Liver (tissue), 9 donors: ENCODE data around the gene KCNQ5. TPM values are rescaled to one million over a fixed set of nuclear protein-coding genes. Genes with fewer than 3 reads are reported as not detected.

Experiments
- DNase-seq: peaks from one replicate; pipeline ENCODE4 v3.0.0-alpha.2; 2017; ENCODE audit warnings: low spot score
- H3K27ac ChIP-seq, 2 donors: one replicate each; pipeline ENCODE4 v1.7.0; 2013; ENCODE audit warnings: inconsistent platforms in 2 of 2, low read length in 2 of 2, control low read depth in 1 of 2, low read depth in 1 of 2, mild to moderate bottlenecking in 1 of 2
- H3K27me3 ChIP-seq, 4 donors: one replicate each; pipeline versions ENCODE4 v1.6.1 to v1.7.0; 2013; ENCODE audit warnings: low read length in 3 of 4, inconsistent platforms in 1 of 4, mild to moderate bottlenecking in 1 of 4, moderate library complexity in 1 of 4; ENCODE audit not compliant: control insufficient read depth in 4 of 4, insufficient read depth in 4 of 4
- H3K36me3 ChIP-seq, 4 donors: one replicate each; pipeline versions ENCODE4 v1.6.1 to v1.7.0; 2013; ENCODE audit warnings: low read length in 3 of 4, mild to moderate bottlenecking in 3 of 4, low read depth in 1 of 4, moderate library complexity in 1 of 4; ENCODE audit not compliant: control insufficient read depth in 4 of 4, insufficient read depth in 3 of 4
- H3K4me1 ChIP-seq, 4 donors: one replicate each; pipeline versions ENCODE4 v1.6.1 to v1.7.0; 2013; ENCODE audit warnings: low read length in 3 of 4, mild to moderate bottlenecking in 3 of 4, moderate library complexity in 1 of 4; ENCODE audit not compliant: control insufficient read depth in 4 of 4, insufficient read depth in 4 of 4
- H3K4me3 ChIP-seq, 3 donors: one replicate each; pipeline versions ENCODE4 v1.6.1 to v1.7.0; 2013; ENCODE audit warnings: low read length in 3 of 3, control low read depth in 1 of 3, low read depth in 1 of 3, mild to moderate bottlenecking in 1 of 3
- H3K9ac ChIP-seq, 2 donors: one replicate each; pipeline ENCODE4 v1.7.0; 2013; ENCODE audit warnings: low read length in 2 of 2, mild to moderate bottlenecking in 2 of 2, moderate library complexity in 2 of 2, control low read depth in 1 of 2, low read depth in 1 of 2
- H3K9me3 ChIP-seq, 4 donors: one replicate each; pipeline versions ENCODE4 v1.6.1 to v1.7.0; 2013; ENCODE audit warnings: low read length in 3 of 4; ENCODE audit not compliant: control insufficient read depth in 4 of 4
- ATF3 ChIP-seq: IDR thresholded peaks from 2 replicates; pipeline ENCODE4 v1.6.1; 2016; ENCODE audit warnings: antibody characterized with exemption
- CTCF ChIP-seq: fragments of 150-350 bp; IDR thresholded peaks from 2 replicates; pipeline ENCODE4 v1.5.1; 2017; ENCODE audit warnings: improper control_type of control experiment, low read depth, low read length; ENCODE audit not compliant: missing input control
- EGR1 ChIP-seq, 2 donors: IDR thresholded peaks; 2 replicates each; pipeline ENCODE4 v1.6.1; 2016 to 2018; ENCODE audit warnings: antibody characterized with exemption in 2 of 2, low read depth in 2 of 2
- FOXA2 ChIP-seq: IDR thresholded peaks from 2 replicates; pipeline ENCODE4 v1.6.1; 2016; ENCODE audit warnings: antibody characterized with exemption
- GABPA ChIP-seq, 2 donors: IDR thresholded peaks in 1 of 2; conservative IDR thresholded peaks in 1 of 2; 2 replicates each; pipeline ENCODE4 v1.6.1; 2016; ENCODE audit warnings: antibody characterized with exemption in 2 of 2, mild to moderate bottlenecking in 1 of 2, moderate library complexity in 1 of 2
- HNF4A ChIP-seq, 2 donors: conservative IDR thresholded peaks; 2 replicates each; pipeline ENCODE4 v1.6.1; 2016; ENCODE audit warnings: antibody characterized with exemption in 2 of 2, mild to moderate bottlenecking in 2 of 2
- HNF4G ChIP-seq: IDR thresholded peaks from 2 replicates; pipeline ENCODE4 v1.6.1; 2016; ENCODE audit warnings: antibody characterized with exemption
- JUND ChIP-seq, 2 donors: IDR thresholded peaks; 2 replicates each; pipeline ENCODE4 v1.6.1; 2016; ENCODE audit warnings: antibody characterized with exemption in 2 of 2
- MAX ChIP-seq: IDR thresholded peaks from 2 replicates; pipeline ENCODE4 v1.6.1; 2016; ENCODE audit warnings: antibody characterized with exemption
- NR2F2 ChIP-seq: IDR thresholded peaks from 2 replicates; pipeline ENCODE4 v1.6.1; 2016; ENCODE audit warnings: antibody characterized with exemption
- RAD21 ChIP-seq, 2 donors: IDR thresholded peaks; 2 replicates each; pipeline ENCODE4 v1.6.1; 2016; ENCODE audit warnings: antibody characterized with exemption in 2 of 2, mild to moderate bottlenecking in 2 of 2
- REST ChIP-seq: IDR thresholded peaks from 2 replicates; pipeline ENCODE4 v1.6.1; 2016; ENCODE audit warnings: antibody characterized with exemption, mild to moderate bottlenecking
- RXRA ChIP-seq, 2 donors: IDR thresholded peaks; 2 replicates each; pipeline ENCODE4 v1.6.1; 2017 to 2018; ENCODE audit warnings: antibody characterized with exemption in 2 of 2, mild to moderate bottlenecking in 1 of 2
- SP1 ChIP-seq: IDR thresholded peaks from 2 replicates; pipeline ENCODE4 v1.6.1; 2018; ENCODE audit warnings: antibody characterized with exemption, mild to moderate bottlenecking
- ZBTB33 ChIP-seq: IDR thresholded peaks from 2 replicates; pipeline ENCODE4 v1.6.1; 2016; ENCODE audit warnings: antibody characterized with exemption
- WGBS: extraction: QIAGEN DNeasy Blood & Tissue Kit; methylation state at CpG from one replicate; pipeline ENCODE4 v1.1.7; 2013; 5-methylcytosine and 5-hydroxymethylcytosine counted together
- polyA plus RNA-seq, 2 donors: library from polyadenylated mRNA; stranded (reverse) in 1 of 2; unstranded in 1 of 2; fragments of 200-250 nt in 1 of 2; fragments of >200 nt in 1 of 2; fragmentation: Nextera tagmentation in 1 of 2; extraction: Ambion mirVana in 1 of 2; gene quantifications; one replicate each; pipeline versions ENCODE4 v1.2.1 to v1.2.3, GENCODE V29; 2013 to 2015
- total RNA-seq, 2 donors: library from RNA; depleted of rRNA; stranded (reverse); fragments of >200 nt; gene quantifications; one replicate each; pipeline ENCODE4 v1.2.3, GENCODE V29; 2014
- donor health status: healthy.
- donor health status: healthy.
- donor health status: healthy.
- donor health status: healthy.
- donor health status: healthy.

KCNQ5 gene
- total and polyA plus RNA-seq, 4 donors = 0.02 to 1.1 (median 0.15) TPM

- TF ChIP-seq JUND (IDR thresholded peaks at IDR 0.05) (no peak), ZBTB33 (no peak), NR2F2 (no peak), FOXA2 (no peak), REST (no peak), GABPA (IDR thresholded peaks at IDR 0.05 in 1 of 2, conservative IDR thresholded peaks at IDR 0.05 in 1 of 2) (no peak), HNF4G (no peak), ATF3 (no peak), MAX (no peak), HNF4A (conservative IDR thresholded peaks at IDR 0.05) (no peak), SP1 (no peak), RAD21 (IDR thresholded peaks at IDR 0.05) (no peak), CTCF (no peak), EGR1 (IDR thresholded peaks at IDR 0.05; ENCODE audit: low read depth in 2 of 2) (no peak)
- H3K4me1 ChIP-seq = peaks cover 0 to 11% (median 5%) of the 10 kb centered on the region in 4 donors
- no peaks in the 10 kb centered on the region for H3K36me3 ChIP-seq
- no peak overlapping the region for H3K27ac ChIP-seq
- no peak for DNase-seq
- no peak overlapping the region for H3K9ac ChIP-seq
- H3K4me3 ChIP-seq = no peak overlapping the region
- H3K9me3 ChIP-seq = no peaks in the 10 kb centered on the region
- no peaks in the 10 kb centered on the region for H3K27me3 ChIP-seq
- WGBS = 89% methylated on average over 5 of the region's 5 CpGs
Measured at GRCh38 chr6:72761761-72762160, 139.9 kb downstream of the KCNQ5 start.

- TF ChIP-seq SP1 = no peak
- TF ChIP-seq HNF4A (conservative IDR thresholded peaks at IDR 0.05) = no peak
- no peak for TF ChIP-seq RAD21 (IDR thresholded peaks at IDR 0.05)
- no peak for TF ChIP-seq NR2F2
- no peak for TF ChIP-seq RXRA (IDR thresholded peaks at IDR 0.05)
- TF ChIP-seq ZBTB33 = no peak
- no peak for TF ChIP-seq ATF3
- TF ChIP-seq MAX = no peak
- H3K27ac ChIP-seq = no peak overlapping the region
- no peak overlapping the region for H3K4me3 ChIP-seq
- H3K36me3 ChIP-seq = no peaks in the 10 kb centered on the region
- no peak overlapping the region for H3K9ac ChIP-seq
- no peaks in the 10 kb centered on the region for H3K4me1 ChIP-seq
- no peaks in the 10 kb centered on the region for H3K27me3 ChIP-seq
- H3K9me3 ChIP-seq = no peaks in the 10 kb centered on the region
- WGBS = 67% methylated on average over 1 of the region's 1 CpG
- DNase-seq = no peak
Measured at GRCh38 chr6:72769459-72770125, 147.7 kb downstream of the KCNQ5 start.
